Liver (tissue), 9 donors: ENCODE data around the gene TRIM8. TPM values are rescaled to one million over a fixed set of nuclear protein-coding genes. Genes with fewer than 3 reads are reported as not detected.

Experiments
- DNase-seq: peaks from one replicate; pipeline ENCODE4 v3.0.0-alpha.2; 2017; ENCODE audit warnings: low spot score
- H3K27ac ChIP-seq, 2 donors: one replicate each; pipeline ENCODE4 v1.7.0; 2013; ENCODE audit warnings: inconsistent platforms in 2 of 2, low read length in 2 of 2, control low read depth in 1 of 2, low read depth in 1 of 2, mild to moderate bottlenecking in 1 of 2
- H3K27me3 ChIP-seq, 4 donors: one replicate each; pipeline versions ENCODE4 v1.6.1 to v1.7.0; 2013; ENCODE audit warnings: low read length in 3 of 4, inconsistent platforms in 1 of 4, mild to moderate bottlenecking in 1 of 4, moderate library complexity in 1 of 4; ENCODE audit not compliant: control insufficient read depth in 4 of 4, insufficient read depth in 4 of 4
- H3K36me3 ChIP-seq, 4 donors: one replicate each; pipeline versions ENCODE4 v1.6.1 to v1.7.0; 2013; ENCODE audit warnings: low read length in 3 of 4, mild to moderate bottlenecking in 3 of 4, low read depth in 1 of 4, moderate library complexity in 1 of 4; ENCODE audit not compliant: control insufficient read depth in 4 of 4, insufficient read depth in 3 of 4
- H3K4me1 ChIP-seq, 4 donors: one replicate each; pipeline versions ENCODE4 v1.6.1 to v1.7.0; 2013; ENCODE audit warnings: low read length in 3 of 4, mild to moderate bottlenecking in 3 of 4, moderate library complexity in 1 of 4; ENCODE audit not compliant: control insufficient read depth in 4 of 4, insufficient read depth in 4 of 4
- H3K4me3 ChIP-seq, 3 donors: one replicate each; pipeline versions ENCODE4 v1.6.1 to v1.7.0; 2013; ENCODE audit warnings: low read length in 3 of 3, control low read depth in 1 of 3, low read depth in 1 of 3, mild to moderate bottlenecking in 1 of 3
- H3K9ac ChIP-seq, 2 donors: one replicate each; pipeline ENCODE4 v1.7.0; 2013; ENCODE audit warnings: low read length in 2 of 2, mild to moderate bottlenecking in 2 of 2, moderate library complexity in 2 of 2, control low read depth in 1 of 2, low read depth in 1 of 2
- H3K9me3 ChIP-seq, 4 donors: one replicate each; pipeline versions ENCODE4 v1.6.1 to v1.7.0; 2013; ENCODE audit warnings: low read length in 3 of 4; ENCODE audit not compliant: control insufficient read depth in 4 of 4
- ATF3 ChIP-seq: IDR thresholded peaks from 2 replicates; pipeline ENCODE4 v1.6.1; 2016; ENCODE audit warnings: antibody characterized with exemption
- CTCF ChIP-seq: fragments of 150-350 bp; IDR thresholded peaks from 2 replicates; pipeline ENCODE4 v1.5.1; 2017; ENCODE audit warnings: improper control_type of control experiment, low read depth, low read length; ENCODE audit not compliant: missing input control
- FOXA1 ChIP-seq: IDR thresholded peaks from 2 replicates; pipeline ENCODE4 v1.6.1; 2016; ENCODE audit warnings: antibody characterized with exemption
- GABPA ChIP-seq, 2 donors: IDR thresholded peaks in 1 of 2; conservative IDR thresholded peaks in 1 of 2; 2 replicates each; pipeline ENCODE4 v1.6.1; 2016; ENCODE audit warnings: antibody characterized with exemption in 2 of 2, mild to moderate bottlenecking in 1 of 2, moderate library complexity in 1 of 2
- NR2F2 ChIP-seq: IDR thresholded peaks from 2 replicates; pipeline ENCODE4 v1.6.1; 2016; ENCODE audit warnings: antibody characterized with exemption
- REST ChIP-seq: IDR thresholded peaks from 2 replicates; pipeline ENCODE4 v1.6.1; 2016; ENCODE audit warnings: antibody characterized with exemption, mild to moderate bottlenecking
- RXRA ChIP-seq, 2 donors: IDR thresholded peaks; 2 replicates each; pipeline ENCODE4 v1.6.1; 2017 to 2018; ENCODE audit warnings: antibody characterized with exemption in 2 of 2, mild to moderate bottlenecking in 1 of 2
- WGBS: extraction: QIAGEN DNeasy Blood & Tissue Kit; methylation state at CpG from one replicate; pipeline ENCODE4 v1.1.7; 2013; 5-methylcytosine and 5-hydroxymethylcytosine counted together
- polyA plus RNA-seq, 2 donors: library from polyadenylated mRNA; stranded (reverse) in 1 of 2; unstranded in 1 of 2; fragments of 200-250 nt in 1 of 2; fragments of >200 nt in 1 of 2; fragmentation: Nextera tagmentation in 1 of 2; extraction: Ambion mirVana in 1 of 2; gene quantifications; one replicate each; pipeline versions ENCODE4 v1.2.1 to v1.2.3, GENCODE V29; 2013 to 2015
- total RNA-seq, 2 donors: library from RNA; depleted of rRNA; stranded (reverse); fragments of >200 nt; gene quantifications; one replicate each; pipeline ENCODE4 v1.2.3, GENCODE V29; 2014
- donor health status: healthy.
- donor health status: healthy.
- donor health status: healthy.
- donor health status: healthy.
- donor health status: healthy.

TRIM8 gene
- total and polyA plus RNA-seq, 4 donors: 15.8 to 45.3 (median 30.6) TPM

GRCh38 chr10:102705531-102705930 lies 61.3 kb downstream of the TRIM8 start:
- Histone ChIP-seq H3K9ac (no peak overlapping the region), H3K27me3 (no peaks in the 10 kb centered on the region), H3K4me1 (no peaks in the 10 kb centered on the region), H3K9me3 (no peaks in the 10 kb centered on the region), H3K36me3 (no peaks in the 10 kb centered on the region), H3K27ac (no peak overlapping the region), H3K4me3 (no peak overlapping the region)
- DNase-seq: no peak
- 81% methylated on average over 2 of the region's 2 CpGs for WGBS
- TF ChIP-seq CTCF: no peak
- no peak for TF ChIP-seq ATF3
- no peak for TF ChIP-seq FOXA1
- no peak for TF ChIP-seq RXRA (IDR thresholded peaks at IDR 0.05)
- TF ChIP-seq GABPA (IDR thresholded peaks at IDR 0.05 in 1 of 2, conservative IDR thresholded peaks at IDR 0.05 in 1 of 2): no peak
- TF ChIP-seq REST: no peak
- TF ChIP-seq NR2F2: no peak

Other genes starting within 250 kb of the TRIM8 start
- gene NFKB2, start 248.8 kb upstream of the TRIM8 start, total RNA-seq: 1 to 10 TPM; 7.1 to 8.5 TPM
- gene NFKB2, start 248.8 kb upstream of the TRIM8 start, polyA plus RNA-seq: 1 to 10 TPM; 1.8 to 7.2 TPM
- under 1 TPM; 0.56 to 0.59 TPM for gene PSD, start 225.7 kb upstream of the TRIM8 start, total RNA-seq
- 1 to 10 TPM in 1 of 2 donors, under 1 TPM in 1; 0.84 to 1.3 TPM for gene PSD, start 225.7 kb upstream of the TRIM8 start, polyA plus RNA-seq
- 1 to 10 TPM; 4.4 to 5.8 TPM for gene FBXL15, start 223.6 kb upstream of the TRIM8 start, total RNA-seq
- 10 to 100 TPM; 14.3 to 14.4 TPM for gene FBXL15, start 223.6 kb upstream of the TRIM8 start, polyA plus RNA-seq
- gene CUEDC2, start 211.9 kb upstream of the TRIM8 start, total RNA-seq: 10 to 100 TPM; 14.4 to 14.6 TPM
- gene CUEDC2, start 211.9 kb upstream of the TRIM8 start, polyA plus RNA-seq: 10 to 100 TPM; 33.6 to 36.1 TPM
- gene C10orf95, start 192.9 kb upstream of the TRIM8 start, total RNA-seq: under 1 TPM in 1 of 2 donors, not detected in 1; 0.09 TPM
- gene C10orf95, start 192.9 kb upstream of the TRIM8 start, polyA plus RNA-seq: under 1 TPM in 1 of 2 donors, not detected in 1; 0.24 TPM
- gene ACTR1A, start 141.8 kb upstream of the TRIM8 start, total RNA-seq: 10 to 100 TPM; 40.7 to 51.9 TPM
- gene ACTR1A, start 141.8 kb upstream of the TRIM8 start, polyA plus RNA-seq: 10 to 100 TPM; 24.5 to 29.9 TPM
- gene SUFU, start 140.5 kb upstream of the TRIM8 start, total RNA-seq: 1 to 10 TPM; 2.6 to 3.8 TPM
- gene SUFU, start 140.5 kb upstream of the TRIM8 start, polyA plus RNA-seq: 1 to 10 TPM; 1.8 to 3.2 TPM
- gene ARL3, start 69.9 kb downstream of the TRIM8 start, total RNA-seq: 1 to 10 TPM; 1.0 to 2.2 TPM
- gene ARL3, start 69.9 kb downstream of the TRIM8 start, polyA plus RNA-seq: 1 to 10 TPM; 2.4 to 2.5 TPM
- 10 to 100 TPM; 18.1 to 22.6 TPM for gene SFXN2, start 70.2 kb downstream of the TRIM8 start, total RNA-seq
- gene SFXN2, start 70.2 kb downstream of the TRIM8 start, polyA plus RNA-seq: 10 to 100 TPM in 1 of 2 donors, 1 to 10 TPM in 1; 6.0 to 17.4 TPM
- gene WBP1L, start 99.5 kb downstream of the TRIM8 start, total RNA-seq: 10 to 100 TPM; 25.3 to 43.6 TPM
- gene WBP1L, start 99.5 kb downstream of the TRIM8 start, polyA plus RNA-seq: 10 to 100 TPM; 12.3 to 29.9 TPM
- gene CYP17A1, start 192.9 kb downstream of the TRIM8 start, total RNA-seq: 1 to 10 TPM in 1 of 2 donors, not detected in 1; 1.0 TPM
- gene CYP17A1, start 192.9 kb downstream of the TRIM8 start, polyA plus RNA-seq: 10 to 100 TPM in 1 of 2 donors, under 1 TPM in 1; 0.16 to 13.1 TPM
- gene BORCS7, start 209.8 kb downstream of the TRIM8 start, total RNA-seq: 10 to 100 TPM; 30.0 to 30.6 TPM
- gene BORCS7, start 209.8 kb downstream of the TRIM8 start, polyA plus RNA-seq: 10 to 100 TPM; 30.5 to 55.0 TPM
- gene AS3MT, start 225.0 kb downstream of the TRIM8 start, total RNA-seq: 10 to 100 TPM; 18.8 to 38.1 TPM
- gene AS3MT, start 225.0 kb downstream of the TRIM8 start, polyA plus RNA-seq: 10 to 100 TPM; 13.4 to 13.6 TPM